Right cardiac atrium (tissue), 5 donors: ENCODE measurements around the gene ALG8. TPM values are rescaled to one million over a fixed set of nuclear protein-coding genes. Genes with fewer than 3 reads are reported as not detected.

Source experiments
- ATAC-seq, 2 donors: fragments of 200-7000 bp; cut with Tn5 transposase; one replicate each; pipeline versions ENCODE4 v1.8.0 to v1.9.1; 2020; ENCODE audit warnings: moderate library complexity in 2 of 2, mild to moderate bottlenecking in 1 of 2
- DNase-seq, 3 donors: peaks; one replicate each; pipeline ENCODE4 v3.0.0-alpha.2; 2020
- H3K27ac ChIP-seq: one replicate; pipeline ENCODE4 v1.5.1; 2013; ENCODE audit warnings: mild to moderate bottlenecking, low read length, control low read depth, moderate library complexity
- H3K27me3 ChIP-seq: one replicate; pipeline ENCODE4 v1.6.1; 2013; ENCODE audit not compliant: control insufficient read depth, insufficient read depth
- H3K4me1 ChIP-seq: one replicate; pipeline ENCODE4 v1.6.1; 2013; ENCODE audit warnings: low read length; ENCODE audit not compliant: control insufficient read depth, insufficient read depth
- H3K4me3 ChIP-seq: one replicate; pipeline ENCODE4 v1.5.1; 2013; ENCODE audit warnings: low read length, control low read depth
- H3K9me3 ChIP-seq: one replicate; pipeline ENCODE4 v1.6.1; 2013; ENCODE audit warnings: low read length; ENCODE audit not compliant: control insufficient read depth
- WGBS: extraction: QIAGEN DNeasy Blood & Tissue Kit; methylation state at CpG from one replicate; pipeline ENCODE4 v1.1.7; 2013; 5-methylcytosine and 5-hydroxymethylcytosine counted together
- intact Hi-C, 4 donors: fragments of 100-400 bp; cut with DNase I; formaldehyde crosslinking; loops; one replicate each; pipeline versions ENCODE4 v1.11.0 to v1.14.0; 2022 to 2023
- polyA plus RNA-seq: library from polyadenylated mRNA; stranded (reverse); fragments of 200-250 nt; gene quantifications from one replicate; pipeline ENCODE4 v1.2.3, GENCODE V29; 2013
- total RNA-seq, 4 donors: library from RNA; stranded (reverse); fragmentation: NEBNext Ultra II Directional; extraction: Animal tissue kit (Norgen Biotek cat#: 25700); gene quantifications; one replicate each; pipeline ENCODE4 v1.2.1, GENCODE V29; 2021
- donor health status: healthy with polysubstance abuse.
- donor health status: DM: no; HTN: yes; CAD: no.
- donor health status: DM: no; HTN: no; CAD: no.
- donor health status: DM: no; HTN: yes; CAD: no; lungs with severe emphysema.
- donor health status: DM: yes; HTN: yes; CAD: no.

The ALG8 gene
- total and polyA plus RNA-seq, 5 donors: 13.2 to 27.2 (median 21.3) TPM

DNA sequence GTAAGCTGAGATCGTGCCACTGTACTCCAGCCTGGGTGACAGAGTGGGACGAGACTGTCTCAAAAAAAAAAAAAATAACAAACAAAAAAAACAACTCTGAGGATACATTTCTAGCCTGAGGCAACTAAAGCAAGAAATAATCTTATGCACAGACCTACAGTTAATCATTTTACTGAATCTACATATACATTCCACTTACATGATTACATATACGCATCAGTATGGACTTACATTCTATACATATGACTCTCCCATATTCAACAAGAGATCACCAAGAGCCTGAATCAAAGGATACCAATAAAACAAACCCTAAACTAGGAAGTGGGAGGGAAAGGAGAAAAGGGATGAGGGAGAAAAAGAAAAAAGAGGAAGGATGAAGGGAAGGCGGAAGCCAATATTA lies 1.1 kb downstream of the ALG8 start:
- no peaks in the 10 kb centered on the region for H3K27me3 ChIP-seq
- DNase-seq (no peak), ATAC-seq (no peak)
- H3K4me1 ChIP-seq: peaks cover 2% of the 10 kb centered on the region
- intact Hi-C loops: no loop called here
- H3K9me3 ChIP-seq: no peaks in the 10 kb centered on the region
- H3K27ac ChIP-seq: no peak overlapping the region
- WGBS: 88% methylated on average over 4 of the region's 4 CpGs
- no peak overlapping the region for H3K4me3 ChIP-seq

DNA sequence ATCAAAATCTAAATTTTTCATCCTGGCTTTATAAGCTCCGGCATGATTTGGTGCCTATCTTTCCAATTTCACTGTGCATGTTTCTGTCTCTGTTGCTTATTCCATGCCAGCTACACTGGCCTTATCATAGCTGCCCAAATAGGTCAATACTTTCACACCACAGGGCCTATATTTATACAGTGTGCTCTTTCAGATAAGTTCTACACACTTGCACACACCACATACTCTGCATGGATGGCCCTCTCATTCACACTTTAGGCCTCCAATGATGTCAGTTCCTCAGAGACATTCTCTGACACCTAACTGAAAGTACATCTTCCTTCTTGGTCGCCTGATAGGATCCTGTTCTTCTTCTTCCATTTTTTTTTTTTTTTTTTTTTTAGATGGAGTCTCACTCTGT lies 7.0 kb downstream of the ALG8 start:
- DNase-seq (no peak), ATAC-seq (peak; percentile 60 to 65)
- H3K9me3 ChIP-seq: no peaks in the 10 kb centered on the region
- H3K4me3 ChIP-seq: no peak overlapping the region
- WGBS: 70% methylated on average over 2 of the region's 2 CpGs
- intact Hi-C loops: no loop called here
- H3K4me1 ChIP-seq: no peaks in the 10 kb centered on the region
- H3K27ac ChIP-seq: no peak overlapping the region
- no peaks in the 10 kb centered on the region for H3K27me3 ChIP-seq

DNA sequence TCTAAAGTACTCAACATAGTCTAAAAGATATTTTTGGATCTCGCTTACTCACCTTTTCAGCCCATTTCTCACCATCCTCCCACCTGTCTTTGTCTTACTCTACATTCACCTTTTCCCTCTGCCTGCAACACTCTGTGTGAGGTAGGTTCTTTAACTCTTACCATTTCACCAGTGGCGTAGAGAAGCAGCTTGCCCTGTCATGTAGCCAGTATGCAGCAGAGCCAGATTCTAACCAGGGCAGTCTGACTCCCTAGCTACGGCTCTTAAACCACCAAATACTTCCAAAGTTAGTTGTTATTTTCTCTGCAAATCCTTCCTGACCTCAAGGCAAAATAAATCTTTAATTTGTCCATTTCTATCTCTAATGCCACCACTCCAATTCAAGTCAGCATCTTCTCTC lies 7.5 kb downstream of the ALG8 start:
- H3K27me3 ChIP-seq: no peaks in the 10 kb centered on the region
- no peak overlapping the region for H3K4me3 ChIP-seq
- H3K4me1 ChIP-seq: no peaks in the 10 kb centered on the region
- H3K9me3 ChIP-seq: no peaks in the 10 kb centered on the region
- intact Hi-C loops: no loop called here
- no peak for DNase-seq
- no peak overlapping the region for H3K27ac ChIP-seq
- WGBS: 55% methylated on average over 3 of the region's 3 CpGs
- ATAC-seq: peak; percentile 28 to 49

DNA sequence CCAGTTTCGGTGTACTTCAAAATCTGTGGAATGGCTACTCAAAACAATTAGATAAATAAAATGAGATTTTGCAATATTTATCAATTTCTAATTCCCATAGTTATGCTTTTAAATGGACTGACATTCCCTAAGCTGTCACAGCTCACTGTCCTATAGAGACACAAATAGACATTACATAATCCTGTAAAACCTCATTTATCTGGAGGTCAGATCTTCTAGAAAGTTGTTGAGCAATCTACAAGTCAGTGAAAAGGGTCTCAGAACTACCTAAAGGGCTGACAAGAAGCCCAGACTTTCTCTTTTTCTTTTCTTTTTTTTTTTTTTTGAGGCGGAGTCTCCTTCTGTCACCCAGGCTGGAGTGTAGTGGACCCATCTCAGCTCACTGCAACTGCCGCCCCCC lies 12.0 kb downstream of the ALG8 start:
- 98% methylated on average over 3 of the region's 3 CpGs for WGBS
- H3K27me3 ChIP-seq: no peaks in the 10 kb centered on the region
- H3K9me3 ChIP-seq: no peaks in the 10 kb centered on the region
- intact Hi-C loops: no loop called here
- no peak overlapping the region for H3K27ac ChIP-seq
- ATAC-seq: no peak
- no peak overlapping the region for H3K4me3 ChIP-seq
- H3K4me1 ChIP-seq: no peaks in the 10 kb centered on the region
- no peak for DNase-seq

DNA sequence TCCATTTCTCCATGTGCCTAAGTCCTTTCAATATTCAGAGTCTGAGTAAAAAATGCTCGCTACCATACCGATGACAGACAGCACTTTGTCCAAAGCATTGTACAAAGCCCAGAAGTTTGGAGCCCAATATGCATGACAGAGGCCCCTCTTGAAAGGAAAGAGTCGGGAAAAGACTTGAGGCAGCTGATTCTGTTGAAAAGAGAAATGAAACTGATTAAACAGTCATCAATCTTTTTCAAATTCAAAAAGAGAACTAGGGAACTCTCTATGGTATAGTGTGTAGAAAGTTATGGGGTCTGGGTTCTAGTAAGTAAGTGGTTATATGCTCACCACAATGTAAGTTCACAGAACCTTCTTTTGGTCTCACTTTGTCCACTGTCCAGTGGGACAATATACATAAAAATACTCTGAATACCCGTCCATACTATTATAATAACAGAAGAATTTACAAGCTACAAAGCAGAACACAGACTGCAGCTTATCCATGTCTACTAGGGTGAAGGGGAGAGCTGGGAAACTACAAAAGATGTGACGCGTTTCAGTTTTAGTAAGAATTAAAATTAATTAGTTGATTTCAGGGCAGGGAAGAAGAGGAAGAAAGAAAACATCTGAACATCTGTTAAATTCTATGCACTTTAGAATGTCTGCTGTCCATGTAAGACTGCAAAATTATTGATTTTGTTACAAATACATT lies 26.7 kb downstream of the ALG8 start:
- no peak for ATAC-seq
- 85% methylated on average over 6 of the region's 6 CpGs for WGBS

DNA sequence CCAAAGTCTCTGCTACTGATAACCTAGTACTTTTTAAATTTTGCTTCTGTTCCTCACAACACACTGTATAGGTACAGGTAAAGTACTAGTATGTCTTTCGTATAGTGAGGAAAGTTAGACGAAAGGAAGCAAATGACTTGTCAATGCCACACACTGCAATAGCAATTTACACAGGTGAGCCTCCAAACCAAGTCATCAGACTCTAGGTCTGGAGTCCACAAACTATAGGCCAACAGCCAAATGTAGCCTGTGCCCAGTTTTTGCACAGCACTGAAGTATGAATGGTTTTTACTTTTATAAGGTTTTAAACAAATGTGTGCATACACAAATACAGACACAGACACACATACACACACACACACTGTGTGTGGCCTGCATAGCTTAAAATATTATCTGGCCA lies 28.1 kb downstream of the ALG8 start:
- 95% methylated on average over 2 of the region's 2 CpGs for WGBS

More for the DNA sequence above, 26.7 kb downstream of the ALG8 start:
- no peak for DNase-seq
- Histone ChIP-seq H3K4me1 (no peaks in the 10 kb centered on the region), H3K9me3 (no peaks in the 10 kb centered on the region), H3K4me3 (no peak overlapping the region), H3K27me3 (no peaks in the 10 kb centered on the region), H3K27ac (no peak overlapping the region)
- intact Hi-C loops: no loop called here

DNA sequence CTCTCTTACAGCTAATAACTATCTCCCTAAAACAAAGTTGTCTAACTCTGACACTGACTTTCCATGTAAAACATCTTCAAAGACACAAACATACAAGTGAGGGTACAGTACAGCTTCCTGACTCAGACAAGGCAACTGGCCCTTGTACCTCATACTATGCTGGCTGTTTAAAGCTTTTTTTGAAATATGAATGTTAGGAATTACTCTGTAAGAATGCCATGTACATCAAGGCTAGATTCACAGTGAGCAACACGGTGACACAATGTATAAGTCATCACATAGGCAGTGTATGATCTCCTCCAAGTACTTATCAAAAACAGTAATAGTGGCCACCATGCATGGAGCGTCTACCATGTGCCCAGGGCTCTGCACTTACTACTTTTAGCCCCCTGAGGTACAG lies 28.6 kb downstream of the ALG8 start:
- WGBS: 95% methylated on average over 2 of the region's 2 CpGs
- no peak for DNase-seq

More for the DNA sequence above, 28.1 kb downstream of the ALG8 start:
- DNase-seq (no peak), ATAC-seq (no peak)
- no peaks in the 10 kb centered on the region for H3K27me3 ChIP-seq
- no peaks in the 10 kb centered on the region for H3K9me3 ChIP-seq
- intact Hi-C loops: no loop called here
- no peaks in the 10 kb centered on the region for H3K4me1 ChIP-seq
- H3K4me3 ChIP-seq: no peak overlapping the region
- H3K27ac ChIP-seq: no peak overlapping the region

DNA sequence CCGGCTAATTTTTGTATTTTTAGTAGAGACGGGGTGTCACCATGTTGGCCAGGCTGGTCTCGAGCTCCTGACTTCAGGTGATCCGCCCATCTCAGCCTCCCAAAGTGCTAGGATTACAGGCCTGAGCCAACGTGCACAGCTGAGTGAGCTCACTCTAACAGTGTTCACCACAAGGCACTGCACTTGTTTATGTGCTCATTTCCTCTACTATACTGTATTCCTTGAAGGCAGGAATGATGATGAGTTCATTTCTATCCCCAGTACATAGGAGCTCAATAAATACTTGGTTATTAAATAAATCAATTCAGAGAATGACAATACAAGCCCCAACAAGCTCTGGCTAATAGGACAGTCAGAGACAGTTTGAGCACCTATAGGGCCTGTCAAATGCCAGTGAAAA lies 29.1 kb downstream of the ALG8 start:
- 93% methylated on average over 5 of the region's 5 CpGs for WGBS
- no peak for DNase-seq

More for the DNA sequence above, 28.6 kb downstream of the ALG8 start:
- ATAC-seq: no peak
- Histone ChIP-seq H3K9me3 (no peaks in the 10 kb centered on the region), H3K27me3 (no peaks in the 10 kb centered on the region), H3K4me1 (no peaks in the 10 kb centered on the region), H3K4me3 (no peak overlapping the region), H3K27ac (no peak overlapping the region)
- intact Hi-C loops: no loop called here

DNA sequence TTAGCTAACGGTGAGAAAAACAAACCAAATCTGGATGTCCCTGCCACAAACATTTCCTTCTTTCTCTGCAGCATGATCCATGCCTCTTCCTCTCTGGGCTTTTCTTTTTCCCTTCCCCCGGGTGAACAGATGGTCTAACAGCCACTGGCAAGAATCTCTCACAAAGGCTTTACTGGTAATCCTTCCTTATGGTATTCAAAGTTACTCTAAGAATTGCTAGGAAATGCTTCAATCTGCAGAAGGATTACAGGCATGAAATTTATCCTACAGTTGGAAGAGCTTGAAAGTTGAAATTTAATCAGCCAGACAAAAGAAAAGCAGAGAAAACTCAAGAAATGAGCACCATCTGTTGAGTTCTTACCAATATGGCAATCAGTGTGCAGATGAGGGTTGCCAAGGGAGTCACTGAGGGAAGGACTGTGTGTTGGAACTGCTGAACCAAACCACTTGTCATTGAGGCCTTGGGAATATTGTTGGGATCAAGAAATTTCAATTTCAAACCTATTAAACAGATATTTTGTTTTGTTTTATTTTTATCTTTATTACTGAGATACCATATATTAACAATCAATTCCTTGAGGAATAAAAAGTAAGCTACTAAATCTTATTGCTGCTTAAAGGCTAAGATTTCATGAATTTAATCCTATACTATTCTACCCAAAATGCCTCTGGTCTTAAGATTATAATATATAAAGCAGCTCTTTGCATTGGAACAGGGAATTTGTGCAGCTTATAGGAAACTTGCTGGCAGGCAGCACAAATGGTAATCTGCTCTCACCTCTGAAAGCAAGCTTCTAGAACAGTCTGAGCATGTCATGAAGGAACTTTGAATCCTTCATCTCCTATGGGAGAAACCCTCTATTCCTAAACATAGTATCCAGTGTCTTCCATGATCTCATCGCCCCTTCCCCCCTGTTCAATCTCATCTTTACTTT lies 30.1 kb downstream of the ALG8 start:
- intact Hi-C loops: no loop called here
- ATAC-seq (no peak), DNase-seq (no peak)
- H3K4me1 ChIP-seq: no peaks in the 10 kb centered on the region
- no peak overlapping the region for H3K4me3 ChIP-seq
- 74% methylated on average over 3 of the region's 3 CpGs for WGBS
- no peak overlapping the region for H3K27ac ChIP-seq
- no peaks in the 10 kb centered on the region for H3K9me3 ChIP-seq
- no peaks in the 10 kb centered on the region for H3K27me3 ChIP-seq

More for the DNA sequence above, 29.1 kb downstream of the ALG8 start:
- no peak for ATAC-seq
- Histone ChIP-seq H3K4me1 (no peaks in the 10 kb centered on the region), H3K4me3 (no peak overlapping the region), H3K27me3 (no peaks in the 10 kb centered on the region), H3K9me3 (no peaks in the 10 kb centered on the region), H3K27ac (no peak overlapping the region)
- intact Hi-C loops: no loop called here

DNA sequence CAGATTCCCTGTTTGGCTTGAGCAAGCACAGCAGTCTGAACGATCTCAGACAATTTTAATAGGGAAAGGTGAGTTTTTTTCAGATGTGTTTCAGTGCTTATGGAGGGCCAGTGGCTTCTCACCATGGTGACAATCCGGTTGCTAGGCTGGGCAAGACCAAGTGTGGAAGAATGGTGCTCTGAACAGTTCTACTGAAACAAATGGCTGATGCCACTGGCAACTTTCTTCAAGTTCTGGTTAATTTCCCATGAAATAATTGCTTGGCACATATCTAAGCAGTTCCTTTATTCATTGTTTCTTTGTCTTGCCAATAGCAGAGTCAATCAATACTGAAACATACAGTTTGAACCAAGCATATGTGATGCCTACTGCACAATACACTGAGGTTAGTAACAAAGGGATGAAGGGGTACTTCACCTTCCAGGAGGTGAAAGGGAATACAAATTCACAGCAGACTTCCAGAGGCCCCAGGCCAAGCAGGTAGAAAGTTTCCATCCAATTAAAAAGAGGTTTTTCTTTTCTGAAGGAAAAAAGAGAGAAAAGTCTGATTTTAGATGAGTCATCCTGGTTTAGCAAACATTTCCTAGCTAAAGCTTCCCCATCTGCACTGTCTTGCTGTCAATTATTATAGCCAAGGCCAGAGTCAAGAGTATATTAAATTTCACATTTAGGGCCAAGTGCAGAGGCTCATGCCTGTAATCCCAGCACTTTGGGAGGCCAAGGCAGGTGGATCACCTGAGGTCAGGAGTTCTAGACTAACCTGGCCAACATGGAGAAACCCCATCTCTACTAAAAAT lies 38.6 kb downstream of the ALG8 start:
- ATAC-seq: no peak
- H3K9me3 ChIP-seq: no peaks in the 10 kb centered on the region
- no peak overlapping the region for H3K27ac ChIP-seq
- intact Hi-C loops: no loop called here
- WGBS: 87% methylated on average over 2 of the region's 2 CpGs
- no peaks in the 10 kb centered on the region for H3K4me1 ChIP-seq
- H3K4me3 ChIP-seq: no peak overlapping the region
- DNase-seq: no peak
- no peaks in the 10 kb centered on the region for H3K27me3 ChIP-seq

DNA sequence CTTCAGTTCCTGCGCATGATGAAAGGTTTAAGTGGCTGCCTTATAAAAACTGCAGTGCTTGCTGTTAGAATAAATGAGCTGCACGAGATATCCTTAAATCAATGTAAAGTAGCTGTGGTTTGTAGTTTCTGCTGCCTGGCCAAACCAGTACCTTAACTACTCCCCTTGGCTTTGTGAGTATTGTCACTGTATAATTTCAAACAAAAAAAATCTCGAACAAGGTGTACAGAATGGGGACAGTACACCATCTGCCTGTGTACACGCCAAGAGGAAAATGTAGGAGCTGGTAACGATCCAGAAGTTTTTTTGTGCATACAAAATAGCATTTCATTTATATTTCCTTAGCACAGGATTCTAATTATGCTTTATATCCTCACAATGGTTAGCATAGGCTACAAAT lies 39.2 kb downstream of the ALG8 start:
- H3K9me3 ChIP-seq: no peaks in the 10 kb centered on the region
- H3K4me1 ChIP-seq: no peaks in the 10 kb centered on the region
- no peak overlapping the region for H3K4me3 ChIP-seq
- ATAC-seq (no peak), DNase-seq (no peak)
- 60% methylated on average over 5 of the region's 5 CpGs for WGBS
- H3K27ac ChIP-seq: no peak overlapping the region
- no peaks in the 10 kb centered on the region for H3K27me3 ChIP-seq
- intact Hi-C loops: no loop called here
